TTC549 (cell line): ENCODE measurements around the gene ATP4A.

Experiments used
- FAIRE-seq: peaks from 2 replicates; lab custom pipeline; 2012; peaks lifted over from hg19 to GRCh38; lab: Jason Lieb, UNC

The ATP4A gene

GRCh38 chr19:35565016-35565856 lies 1.8 kb upstream of the ATP4A start:
- no peak for FAIRE-seq

GRCh38 chr19:35562776-35563175 lies 682 bp downstream of the ATP4A start:
- FAIRE-seq = no peak

- FAIRE-seq = no peak
Measured at GRCh38 chr19:35562336-35562735, 1.1 kb downstream of the ATP4A start.

DNA sequence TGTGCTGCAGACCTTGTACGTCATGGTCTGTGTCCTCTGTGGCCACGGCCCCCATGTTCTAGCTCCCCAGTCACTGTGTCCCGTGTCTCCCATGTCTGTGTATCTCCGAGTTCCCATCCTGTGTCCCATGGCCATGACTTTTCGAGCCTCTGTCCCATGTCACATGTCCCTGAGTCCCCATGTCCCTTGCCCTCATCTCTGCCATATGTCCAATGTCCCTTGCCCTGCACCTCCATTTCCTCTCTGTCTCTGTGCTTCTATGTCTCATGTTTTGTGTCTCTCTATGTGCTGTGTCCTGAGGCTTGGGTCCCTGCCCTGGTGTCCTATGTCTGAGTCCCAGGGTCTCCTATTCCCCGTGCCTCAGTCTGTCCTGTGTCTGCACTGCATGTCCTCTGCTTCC lies 2.0 kb downstream of the ATP4A start:
- no peak for FAIRE-seq

GRCh38 chr19:35560677-35561076 lies 2.8 kb downstream of the ATP4A start:
- no peak for FAIRE-seq

GRCh38 chr19:35560271-35560670 lies 3.2 kb downstream of the ATP4A start:
- FAIRE-seq = no peak

GRCh38 chr19:35559781-35560180 lies 3.7 kb downstream of the ATP4A start:
- no peak for FAIRE-seq

DNA sequence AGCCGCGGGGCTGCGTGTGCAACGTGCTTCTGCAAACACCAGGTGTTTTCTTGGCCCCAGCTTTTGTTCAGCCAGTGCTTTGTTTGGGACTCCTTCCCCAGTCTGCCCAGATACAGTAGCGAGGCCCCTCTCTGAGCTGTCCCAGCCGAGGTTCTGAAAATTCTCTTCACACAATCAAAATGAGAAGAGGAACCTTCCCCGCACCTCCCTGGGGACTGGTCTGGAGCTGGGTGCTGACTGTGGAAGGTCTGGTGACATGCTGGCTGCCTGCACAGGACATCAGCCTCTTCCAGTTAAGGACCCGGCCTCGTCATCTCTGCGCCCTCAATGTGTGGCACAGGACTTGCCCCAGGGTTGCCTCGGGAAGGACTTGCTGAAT lies 4.2 kb downstream of the ATP4A start:
- no peak for FAIRE-seq

DNA sequence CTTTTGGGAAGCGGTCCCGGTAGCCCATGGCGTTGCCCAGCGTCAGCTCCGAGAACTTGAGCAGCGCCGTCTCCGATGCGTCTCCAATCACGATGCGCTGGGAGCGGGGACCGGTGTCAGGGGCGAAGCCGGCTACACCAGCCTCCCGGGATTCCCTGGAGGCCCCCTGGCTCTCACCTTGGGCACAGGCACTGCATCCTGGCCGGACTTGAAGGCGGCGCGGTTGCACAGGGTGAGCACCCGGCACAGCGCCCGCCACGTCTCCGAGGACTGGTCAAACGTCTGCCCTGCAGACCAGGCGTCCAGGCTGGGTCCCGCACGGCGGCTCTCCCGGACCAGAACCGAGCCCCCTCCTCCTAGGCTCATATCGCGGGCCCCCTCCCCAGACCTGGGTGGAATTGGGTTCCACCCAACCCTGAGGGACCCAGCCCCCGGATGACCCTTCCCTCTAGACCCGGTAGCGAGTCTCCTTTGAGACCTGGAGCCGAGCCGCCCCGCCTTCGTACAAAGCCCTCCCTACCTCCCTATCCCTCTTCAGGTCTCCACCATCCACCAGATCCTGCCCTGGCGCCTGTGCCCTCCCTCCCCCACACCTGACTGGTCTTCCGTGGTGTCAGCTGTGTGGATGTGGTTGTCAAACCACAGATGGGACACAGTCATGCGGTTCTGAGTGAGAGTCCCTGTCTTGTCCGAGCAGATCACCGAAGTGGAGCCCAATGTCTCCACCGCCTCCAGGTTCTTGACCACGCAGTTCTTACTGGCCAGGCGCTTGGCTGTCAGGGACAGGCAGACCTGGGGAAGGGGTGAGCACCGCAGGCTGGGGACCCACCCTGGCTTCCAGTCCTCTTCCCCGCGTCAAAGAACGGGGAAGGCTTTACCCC lies 4.8 kb downstream of the ATP4A start:
- no peak for FAIRE-seq

DNA sequence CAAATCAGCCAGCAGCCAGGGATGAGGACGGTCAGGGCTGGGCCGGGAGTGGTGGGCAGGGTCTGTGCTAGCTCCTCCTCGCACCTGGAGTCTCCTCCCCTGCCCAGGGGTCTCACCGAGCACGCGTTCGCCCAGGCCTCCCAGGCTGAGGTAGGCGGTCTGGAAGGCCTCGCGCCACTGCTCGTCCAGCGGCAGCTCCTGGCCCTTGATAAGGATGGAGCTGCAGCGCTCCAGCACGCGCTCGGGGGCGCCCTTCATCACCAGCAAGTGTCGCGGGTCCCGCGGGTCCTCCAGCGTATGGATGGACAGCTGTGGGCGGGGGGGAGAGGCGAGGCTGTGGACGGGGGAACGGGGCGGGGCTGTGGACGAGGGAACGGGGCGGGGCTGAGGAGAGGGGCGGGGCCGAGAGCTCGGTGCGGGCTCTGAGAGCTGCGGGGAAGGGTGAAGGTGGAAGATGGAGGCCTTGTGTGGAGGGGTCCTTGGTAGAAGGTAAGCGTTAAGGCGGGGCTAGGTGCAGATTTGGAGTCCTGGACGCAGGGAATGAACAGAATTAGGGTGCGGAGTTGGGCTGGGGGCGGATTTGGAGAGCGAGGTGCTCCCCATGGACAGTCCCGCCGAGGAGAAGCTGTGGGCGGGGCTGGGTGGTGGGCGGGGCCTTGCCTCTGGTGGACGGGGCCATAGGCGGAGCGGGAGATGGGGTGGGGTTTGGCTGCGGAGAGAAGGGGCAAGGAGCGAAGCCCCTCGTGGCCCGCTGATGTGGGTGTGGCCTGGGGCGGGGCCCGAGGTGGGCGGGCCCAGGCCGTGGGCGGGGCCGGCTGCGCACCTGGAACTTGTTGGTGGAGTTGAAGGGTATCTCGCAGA lies 5.7 kb downstream of the ATP4A start:
- FAIRE-seq = no peak

DNA sequence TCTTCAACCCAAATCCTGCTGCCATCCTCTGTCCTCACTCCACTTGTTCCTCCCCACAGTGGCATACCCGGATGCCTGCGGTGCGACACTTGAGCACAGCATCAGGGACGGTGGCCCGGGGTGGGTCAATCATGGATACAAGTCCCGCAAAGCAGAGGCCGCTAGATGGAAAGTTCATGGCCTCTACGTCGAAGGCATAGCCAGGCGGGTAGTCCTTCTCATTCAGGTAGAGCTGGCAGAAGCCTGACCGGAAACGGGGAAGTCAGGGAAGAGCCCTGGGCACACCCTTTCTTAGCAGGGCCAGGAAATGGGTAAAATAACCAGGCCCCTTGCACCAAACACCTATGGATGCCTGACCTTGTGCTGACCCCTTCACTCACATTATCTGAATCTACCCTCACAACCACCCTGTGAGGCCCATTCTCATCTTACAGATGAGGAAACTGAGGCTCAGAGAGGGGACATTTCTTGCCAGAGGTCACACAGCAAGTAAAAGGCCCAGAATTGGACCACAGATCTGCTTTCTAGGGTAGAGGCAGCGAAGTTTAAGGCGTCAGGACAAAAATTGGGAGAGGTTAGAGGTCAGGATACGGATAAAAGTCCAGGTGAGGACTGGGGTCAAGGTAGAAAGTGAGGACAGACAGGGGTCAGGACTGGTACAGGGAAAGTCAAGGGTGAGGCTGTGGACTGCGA lies 6.5 kb downstream of the ATP4A start:
- FAIRE-seq = no peak

DNA sequence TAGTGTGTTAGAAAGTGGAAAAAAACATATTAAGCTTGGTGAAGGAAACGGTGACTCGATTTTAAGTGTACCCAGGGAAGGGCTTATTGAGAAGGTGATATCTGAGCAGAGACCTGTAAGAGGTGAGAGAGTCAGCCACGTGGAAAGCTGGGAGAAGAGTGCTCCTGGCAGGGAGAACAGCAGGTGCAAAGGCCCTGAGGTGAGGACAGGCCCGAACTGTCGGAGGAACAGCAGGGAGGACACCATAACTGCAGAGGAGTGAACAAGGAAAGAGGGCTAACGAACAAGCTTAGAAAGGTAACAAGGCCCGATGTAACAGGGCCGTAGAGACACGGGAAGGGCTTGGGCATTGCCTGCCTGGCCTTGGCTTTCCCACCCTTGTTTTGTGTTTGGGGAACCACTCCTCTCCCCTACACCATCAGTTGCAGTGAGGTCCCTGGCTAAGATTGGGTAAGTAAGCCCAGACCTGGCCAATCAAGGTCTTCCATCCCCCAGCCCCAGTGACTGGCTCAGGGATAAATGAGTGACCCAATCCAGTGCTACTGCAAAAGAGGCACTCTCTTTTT lies 7.3 kb downstream of the ATP4A start:
- no peak for FAIRE-seq

DNA sequence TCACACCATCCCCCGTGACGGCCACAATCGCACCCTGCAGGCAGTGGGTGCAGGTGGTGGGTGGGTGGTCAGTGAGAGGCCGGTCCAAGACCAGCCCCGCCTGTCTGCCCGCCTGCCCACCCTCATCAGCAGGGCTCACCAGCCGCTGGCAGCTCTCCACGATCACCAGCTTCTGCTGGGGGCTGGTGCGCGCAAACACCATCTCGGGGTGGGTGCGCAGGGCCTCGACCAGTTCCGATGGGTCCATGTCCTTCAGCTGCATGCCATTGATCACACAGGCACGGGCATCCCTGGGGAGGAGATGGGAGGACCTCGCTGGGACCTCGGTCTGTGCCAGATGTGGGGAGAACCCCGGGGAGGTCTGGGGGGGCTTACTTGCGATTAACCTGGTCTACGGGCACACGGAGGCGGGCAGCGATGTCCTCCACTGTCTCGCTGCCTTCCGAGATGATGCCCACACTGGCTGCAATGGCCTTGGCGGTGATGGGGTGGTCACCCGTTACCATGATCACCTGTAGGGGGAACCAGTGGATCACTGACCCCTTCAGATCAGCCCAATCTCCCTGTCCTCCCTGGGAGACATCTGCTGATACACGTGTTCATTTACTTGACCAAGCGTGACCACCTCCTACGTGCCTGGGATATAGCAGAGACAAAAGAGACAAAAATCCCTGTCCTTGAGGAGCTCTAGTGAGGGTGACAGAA lies 8.0 kb downstream of the ATP4A start:
- FAIRE-seq = no peak

DNA sequence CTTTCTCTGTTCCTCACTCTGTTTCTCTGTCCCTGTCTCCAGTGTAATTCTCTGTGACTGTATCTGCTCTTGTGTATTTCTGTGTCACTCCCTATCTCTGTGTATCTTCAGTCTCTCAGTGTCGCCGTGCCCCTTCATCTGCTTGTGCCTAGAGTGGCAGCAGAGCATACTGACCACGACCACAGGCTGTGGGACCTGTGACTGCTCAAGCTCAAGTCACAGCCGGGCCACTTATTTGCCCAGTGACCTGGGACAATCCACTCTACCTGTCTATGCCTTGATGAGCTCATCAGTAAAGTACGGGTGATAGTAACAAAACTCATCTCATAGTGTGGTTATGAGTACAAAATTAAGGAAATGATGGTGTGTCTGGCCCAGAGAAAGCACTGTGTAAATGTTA lies 9.4 kb downstream of the ATP4A start:
- no peak for FAIRE-seq

DNA sequence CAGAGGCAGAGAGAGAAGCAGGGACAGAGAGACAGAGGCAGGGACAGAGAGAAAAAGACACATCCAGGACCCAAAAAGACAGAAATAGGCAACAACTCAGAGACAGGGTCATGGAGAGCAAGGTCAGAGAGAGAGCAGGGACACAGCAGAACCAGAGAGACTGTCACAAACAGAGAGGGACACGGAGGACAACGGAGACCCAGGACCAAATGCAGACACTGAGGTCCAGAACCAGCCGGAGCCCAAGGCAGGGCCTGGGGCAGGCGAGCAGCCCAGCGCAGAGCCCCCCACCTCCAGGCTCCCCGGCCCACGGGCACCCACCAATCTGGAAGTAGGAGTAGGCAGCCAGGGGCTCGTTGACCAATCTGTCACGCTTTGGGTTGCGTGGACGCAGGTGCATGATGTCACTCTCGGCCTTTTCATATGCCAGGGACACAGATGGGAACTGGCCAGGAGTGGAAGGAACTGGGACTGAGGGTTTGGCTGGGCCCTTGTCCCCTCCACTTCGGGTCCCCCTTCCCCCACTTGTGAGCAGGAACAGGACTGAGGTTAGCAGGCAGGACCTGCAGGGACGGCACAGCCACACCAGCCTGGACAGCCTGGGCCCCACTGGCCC lies 10.0 kb downstream of the ATP4A start:
- FAIRE-seq = no peak

DNA sequence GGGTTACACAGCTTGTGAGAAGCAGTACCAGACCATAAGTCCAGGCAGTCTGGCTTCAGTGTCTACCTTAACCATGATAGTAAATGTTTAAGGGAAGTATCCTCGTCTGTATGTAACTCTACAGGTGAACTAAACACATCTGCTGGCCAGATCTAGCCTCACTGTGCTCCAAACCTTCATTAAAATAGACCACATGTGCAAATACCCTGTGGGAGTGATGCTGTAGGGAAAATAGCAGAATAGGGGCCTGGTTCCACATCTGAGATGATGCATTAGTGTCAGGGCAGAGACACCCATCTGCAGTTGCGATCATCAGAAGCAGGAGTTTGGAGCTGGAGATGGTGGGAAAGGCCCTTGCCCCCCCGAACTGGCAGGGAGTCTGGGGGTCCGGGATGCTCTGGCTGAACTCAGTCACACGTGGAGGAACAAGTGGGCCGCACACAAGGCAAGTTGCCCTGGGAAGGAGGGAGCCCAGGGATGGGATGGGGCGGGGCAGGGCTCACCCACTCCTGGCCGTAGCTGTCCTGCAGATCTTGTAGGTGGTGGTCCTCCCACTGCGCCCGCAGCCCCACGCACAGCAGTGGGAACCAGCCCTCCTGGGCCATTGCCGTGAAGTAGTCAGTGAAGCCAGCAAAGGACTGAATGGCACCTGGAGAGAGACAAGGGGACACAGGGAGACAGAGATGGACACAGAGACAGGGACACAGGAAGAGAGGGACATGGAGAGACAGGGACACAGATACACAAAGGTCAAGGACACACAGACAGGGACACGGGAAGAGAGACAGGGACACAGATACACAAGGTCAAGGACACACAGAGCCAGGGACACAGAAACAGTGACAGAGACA lies 10.7 kb downstream of the ATP4A start:
- no peak for FAIRE-seq

- FAIRE-seq = no peak
Measured at GRCh38 chr19:35551091-35551810, 12.2 kb downstream of the ATP4A start.

- no peak for FAIRE-seq
Measured at GRCh38 chr19:35549879-35550523, 13.5 kb downstream of the ATP4A start.
